Ammon's horn (tissue), 1 donor: ENCODE measurements around the gene RPL38.
"Not testable (repeated sequence)": the region's sequence is repeated elsewhere in the genome, so short reads cannot be mapped to it uniquely, and the experiment has no call there.

Source experiments
- DNase-seq: peaks from one replicate; pipeline ENCODE4 v3.0.0-alpha.2; 2016; ENCODE audit warnings: low spot score

Gene RPL38

GRCh38 chr17:74183411-74183810 is 20.1 kb upstream of the RPL38 start:
- DNase-seq: no peak

- no peak for DNase-seq
These were observed 17.8 kb upstream of the RPL38 start for GRCh38 chr17:74185571-74186185.

GRCh38 chr17:74186498-74186897 is 17.0 kb upstream of the RPL38 start:
- DNase-seq: no peak

- no peak for DNase-seq
These were observed 15.7 kb upstream of the RPL38 start for GRCh38 chr17:74187761-74188160.

- DNase-seq: not testable (repeated sequence)
These were observed 14.8 kb upstream of the RPL38 start for GRCh38 chr17:74188687-74189086.

- peak; percentile 83 for DNase-seq
These were observed 13.3 kb upstream of the RPL38 start for GRCh38 chr17:74190154-74190553.

GRCh38 chr17:74190807-74191406 is 12.6 kb upstream of the RPL38 start:
- DNase-seq: no peak

GRCh38 chr17:74192950-74193781 is 10.3 kb upstream of the RPL38 start:
- DNase-seq: peak; percentile 83

- no peak for DNase-seq
These were observed 8.8 kb upstream of the RPL38 start for GRCh38 chr17:74194682-74195081.

GRCh38 chr17:74196541-74197317 is 6.7 kb upstream of the RPL38 start:
- DNase-seq: no peak

GRCh38 chr17:74197801-74198200 is 5.7 kb upstream of the RPL38 start:
- no peak for DNase-seq

GRCh38 chr17:74198694-74199093 is 4.8 kb upstream of the RPL38 start:
- no peak for DNase-seq

GRCh38 chr17:74199306-74200092 is 4.0 kb upstream of the RPL38 start:
- DNase-seq: peak; percentile 74

- DNase-seq: no peak
These were observed 3.4 kb upstream of the RPL38 start for GRCh38 chr17:74200112-74200511.

- no peak for DNase-seq
These were observed 2.2 kb upstream of the RPL38 start for GRCh38 chr17:74201250-74201649.

GRCh38 chr17:74201948-74202347 is 1.5 kb upstream of the RPL38 start:
- DNase-seq: no peak

- no peak for DNase-seq
These were observed 540 bp upstream of the RPL38 start for GRCh38 chr17:74202938-74203337.

GRCh38 chr17:74204474-74204873 is 996 bp downstream of the RPL38 start:
- DNase-seq: no peak

- DNase-seq: no peak
These were observed 1.8 kb downstream of the RPL38 start for GRCh38 chr17:74205274-74205673.

- DNase-seq: no peak
These were observed 2.9 kb downstream of the RPL38 start for GRCh38 chr17:74206332-74206818.
